ENCODE measurements around the gene OCIAD2. TPM values are rescaled to one million over a fixed set of nuclear protein-coding genes. Genes with fewer than 3 reads are reported as not detected.

OCIAD2 gene
- total and polyA plus RNA-seq, 2 of the 8 experiments (the other 6 are each of a cell fraction or from before 2014, with no cell fraction given) = 105 to 122 TPM

GRCh38 chr4:48910511-48910910 is 3.9 kb upstream of the OCIAD2 start (continued):
- TF ChIP-seq CHD7 (IDR thresholded peaks at IDR 0.05; ENCODE audit: insufficient replicate concordance, low read length) (no peak), TCF12 (IDR thresholded peaks at IDR 0.05; ENCODE audit: low read depth, low read length) (no peak), GABPA (IDR thresholded peaks at IDR 0.05; ENCODE audit: borderline replicate concordance, insufficient read depth, low read length) (no peak), JUN (IDR thresholded peaks at IDR 0.05; ENCODE audit: low read depth, low read length) (no peak), SP4 (IDR thresholded peaks at IDR 0.05; ENCODE audit: low read length) (no peak), KDM4A (IDR thresholded peaks at IDR 0.05; ENCODE audit: low read depth, low read length, severe bottlenecking) (no peak), CBX8 (IDR thresholded peaks at IDR 0.05; ENCODE audit: borderline replicate concordance, low read depth, low read length) (no peak), CBX5 (IDR thresholded peaks at IDR 0.05; ENCODE audit: low read depth, low read length) (no peak), SIRT6 (IDR thresholded peaks at IDR 0.05; ENCODE audit: low read length) (no peak), KDM5A (IDR thresholded peaks at IDR 0.05; ENCODE audit: low read length) (no peak)
- TF ChIP-seq, protein P1, sequence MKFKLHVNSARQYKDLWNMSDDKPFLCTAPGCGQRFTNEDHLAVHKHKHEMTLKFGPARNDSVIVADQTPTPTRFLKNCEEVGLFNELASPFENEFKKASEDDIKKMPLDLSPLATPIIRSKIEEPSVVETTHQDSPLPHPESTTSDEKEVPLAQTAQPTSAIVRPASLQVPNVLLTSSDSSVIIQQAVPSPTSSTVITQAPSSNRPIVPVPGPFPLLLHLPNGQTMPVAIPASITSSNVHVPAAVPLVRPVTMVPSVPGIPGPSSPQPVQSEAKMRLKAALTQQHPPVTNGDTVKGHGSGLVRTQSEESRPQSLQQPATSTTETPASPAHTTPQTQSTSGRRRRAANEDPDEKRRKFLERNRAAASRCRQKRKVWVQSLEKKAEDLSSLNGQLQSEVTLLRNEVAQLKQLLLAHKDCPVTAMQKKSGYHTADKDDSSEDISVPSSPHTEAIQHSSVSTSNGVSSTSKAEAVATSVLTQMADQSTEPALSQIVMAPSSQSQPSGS (IDR thresholded peaks at IDR 0.05; ENCODE audit: low read length) = no peak
